ENCODE data around the gene SLC22A23. TPM values are rescaled to one million over a fixed set of nuclear protein-coding genes. Genes with fewer than 3 reads are reported as not detected.

Gene SLC22A23
- total RNA-seq = 3.6 and 5.1 TPM in 2 replicates

GRCh38 chr6:3456898-3457709 lies at the start of gene SLC22A23:
Gene SLC22A23, minus strand, starts transcription at chr6:3457050. Its CDS starts 491 bp downstream, at chr6:3456559.
- peaks cover 18% of the 10 kb centered on the region for H3K27me3 ChIP-seq (ENCODE audit: control insufficient read depth, insufficient read depth, low read length)
- DNase-seq (ENCODE audit: low read depth) = no peak
- TF ChIP-seq, protein P1, sequence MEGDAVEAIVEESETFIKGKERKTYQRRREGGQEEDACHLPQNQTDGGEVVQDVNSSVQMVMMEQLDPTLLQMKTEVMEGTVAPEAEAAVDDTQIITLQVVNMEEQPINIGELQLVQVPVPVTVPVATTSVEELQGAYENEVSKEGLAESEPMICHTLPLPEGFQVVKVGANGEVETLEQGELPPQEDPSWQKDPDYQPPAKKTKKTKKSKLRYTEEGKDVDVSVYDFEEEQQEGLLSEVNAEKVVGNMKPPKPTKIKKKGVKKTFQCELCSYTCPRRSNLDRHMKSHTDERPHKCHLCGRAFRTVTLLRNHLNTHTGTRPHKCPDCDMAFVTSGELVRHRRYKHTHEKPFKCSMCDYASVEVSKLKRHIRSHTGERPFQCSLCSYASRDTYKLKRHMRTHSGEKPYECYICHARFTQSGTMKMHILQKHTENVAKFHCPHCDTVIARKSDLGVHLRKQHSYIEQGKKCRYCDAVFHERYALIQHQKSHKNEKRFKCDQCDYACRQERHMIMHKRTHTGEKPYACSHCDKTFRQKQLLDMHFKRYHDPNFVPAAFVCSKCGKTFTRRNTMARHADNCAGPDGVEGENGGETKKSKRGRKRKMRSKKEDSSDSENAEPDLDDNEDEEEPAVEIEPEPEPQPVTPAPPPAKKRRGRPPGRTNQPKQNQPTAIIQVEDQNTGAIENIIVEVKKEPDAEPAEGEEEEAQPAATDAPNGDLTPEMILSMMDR (IDR thresholded peaks at IDR 0.05; ENCODE audit: insufficient read depth, low read length, poor library complexity, severe bottlenecking) = no peak

DNA sequence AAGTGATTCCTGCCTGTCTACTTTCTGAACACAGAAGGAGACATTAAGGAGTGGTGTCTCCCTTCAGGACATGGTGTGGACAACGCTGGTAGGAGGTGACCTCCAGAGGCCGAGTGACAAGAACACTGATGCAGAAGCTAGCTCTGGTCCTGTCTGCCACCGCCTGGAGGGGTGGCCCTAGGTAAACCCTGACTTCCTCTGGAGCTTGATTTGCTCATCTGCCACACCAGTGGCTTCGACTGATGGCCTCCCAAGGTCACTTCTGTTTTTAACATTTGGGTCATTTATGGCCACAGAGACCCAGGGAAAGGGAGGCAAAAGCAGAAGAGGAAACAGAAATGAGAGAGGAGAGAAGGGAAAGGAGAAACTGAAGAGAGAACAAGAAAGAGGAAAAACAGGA lies 49.4 kb upstream of the SLC22A23 start:
- Histone ChIP-seq H3K36me3 (ENCODE audit: control insufficient read depth, insufficient read depth, low read length) (no peaks in the 10 kb centered on the region), H3K27me3 (ENCODE audit: control insufficient read depth, insufficient read depth, low read length) (no peaks in the 10 kb centered on the region), H3K4me3 (ENCODE audit: low read depth, low read length) (no peak overlapping the region)
- TF ChIP-seq, protein P1 (IDR thresholded peaks at IDR 0.05; ENCODE audit: insufficient read depth, low read length, poor library complexity, severe bottlenecking) = no peak
- no peak for DNase-seq (ENCODE audit: low read depth)

More at GRCh38 chr6:3456898-3457709, at the start of gene SLC22A23:
- Histone ChIP-seq H3K4me3 (ENCODE audit: low read depth, low read length) (peak within 1 kb of the TSS; percentile 46), H3K36me3 (ENCODE audit: control insufficient read depth, insufficient read depth, low read length) (no peaks in the 10 kb centered on the region)

GRCh38 chr6:3504938-3505805 lies 48.3 kb upstream of the SLC22A23 start:
- no peaks in the 10 kb centered on the region for H3K27me3 ChIP-seq (ENCODE audit: control insufficient read depth, insufficient read depth, low read length)
- no peaks in the 10 kb centered on the region for H3K36me3 ChIP-seq (ENCODE audit: control insufficient read depth, insufficient read depth, low read length)
- DNase-seq (ENCODE audit: low read depth) = no peak
- TF ChIP-seq, protein P1 (IDR thresholded peaks at IDR 0.05; ENCODE audit: insufficient read depth, low read length, poor library complexity, severe bottlenecking) = no peak
- H3K4me3 ChIP-seq (ENCODE audit: low read depth, low read length) = no peak overlapping the region

GRCh38 chr6:3504354-3504753 lies 47.5 kb upstream of the SLC22A23 start:
- Histone ChIP-seq H3K4me3 (ENCODE audit: low read depth, low read length) (no peak overlapping the region), H3K27me3 (ENCODE audit: control insufficient read depth, insufficient read depth, low read length) (no peaks in the 10 kb centered on the region), H3K36me3 (ENCODE audit: control insufficient read depth, insufficient read depth, low read length) (no peaks in the 10 kb centered on the region)
- TF ChIP-seq, protein P1 (IDR thresholded peaks at IDR 0.05; ENCODE audit: insufficient read depth, low read length, poor library complexity, severe bottlenecking) = no peak
- no peak for DNase-seq (ENCODE audit: low read depth)

DNA sequence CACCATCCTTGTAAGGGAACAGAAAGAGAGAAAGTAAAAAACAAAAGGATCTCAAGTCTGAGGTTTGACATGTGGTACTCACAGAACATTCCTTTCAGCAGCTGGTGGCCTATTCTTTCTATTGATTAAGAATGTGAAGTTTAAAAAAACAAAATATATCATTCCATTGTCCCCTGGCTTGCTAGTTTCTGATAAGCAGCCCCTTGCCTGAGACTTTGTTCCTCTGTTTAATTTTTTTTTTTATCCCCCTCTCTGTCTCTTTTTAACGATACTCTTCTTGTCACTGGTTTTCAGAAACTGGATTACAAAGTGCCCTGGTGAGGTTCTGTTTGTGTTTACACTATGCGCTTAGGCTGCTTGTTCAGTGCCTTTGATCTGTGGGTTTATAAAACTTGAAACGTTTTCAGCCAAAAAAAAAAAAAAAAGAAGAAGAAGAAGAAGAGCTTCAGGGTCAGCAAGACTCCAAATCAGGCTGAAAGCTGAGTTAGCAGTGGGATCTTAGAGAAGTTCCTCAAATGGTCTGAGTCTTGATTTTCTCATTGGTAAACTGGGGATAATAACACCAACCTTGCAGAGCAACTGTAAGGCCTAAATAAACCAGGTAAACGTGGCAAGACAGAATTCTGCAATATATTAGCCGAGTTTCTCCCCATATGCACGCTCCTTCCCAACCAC lies 45.1 kb upstream of the SLC22A23 start:
- H3K27me3 ChIP-seq (ENCODE audit: control insufficient read depth, insufficient read depth, low read length) = no peaks in the 10 kb centered on the region
- no peak overlapping the region for H3K4me3 ChIP-seq (ENCODE audit: low read depth, low read length)
- TF ChIP-seq, protein P1 (IDR thresholded peaks at IDR 0.05; ENCODE audit: insufficient read depth, low read length, poor library complexity, severe bottlenecking) = no peak
- H3K36me3 ChIP-seq (ENCODE audit: control insufficient read depth, insufficient read depth, low read length) = no peaks in the 10 kb centered on the region
- DNase-seq (ENCODE audit: low read depth) = no peak
